Adrenal gland (tissue), 5 donors: ENCODE results near the gene IQSEC1.

Experiments used
- CTCF ChIP-seq, 6 experiments: fragments of 450-650 bp in 4 of 6; fragments of 200-600 bp in 2 of 6; sonication (generic) in 1 of 6; IDR thresholded peaks; 1 replicate in 5 of 6; 2 replicates in 1 of 6; pipeline versions ENCODE4 v1.5.1 to v1.8.0; 2016 to 2021; ENCODE audit warnings: antibody characterized with exemption in 6 of 6, mild to moderate bottlenecking in 2 of 6, moderate library complexity in 1 of 6
- POLR2A ChIP-seq, 2 donors: fragments of 450-650 bp; IDR thresholded peaks; one replicate each; pipeline ENCODE4 v1.6.1; 2017; ENCODE audit warnings: antibody characterized with exemption in 2 of 2, mild to moderate bottlenecking in 2 of 2, moderate library complexity in 1 of 2
- donor health status: DM: no; HTN: no; CAD: no.

- TF ChIP-seq CTCF (IDR thresholded peaks at IDR 0.05) (no peak), POLR2A (IDR thresholded peaks at IDR 0.05) (no peak)
Measured at GRCh38 chr3:12977117-12977808, 96.0 kb downstream of the IQSEC1 start.
